Right hindlimb (tissue), 1 donor: Measurements from ENCODE around the gene SUSD2.

Experiments
- DNase-seq: peaks from one replicate; pipeline ENCODE4 v3.0.0-alpha.2; 2018

SUSD2 gene

GRCh38 chr22:24177045-24177444 is 4.2 kb upstream of the SUSD2 start:
- no peak for DNase-seq

GRCh38 chr22:24177456-24177855 is 3.8 kb upstream of the SUSD2 start:
- no peak for DNase-seq

DNA sequence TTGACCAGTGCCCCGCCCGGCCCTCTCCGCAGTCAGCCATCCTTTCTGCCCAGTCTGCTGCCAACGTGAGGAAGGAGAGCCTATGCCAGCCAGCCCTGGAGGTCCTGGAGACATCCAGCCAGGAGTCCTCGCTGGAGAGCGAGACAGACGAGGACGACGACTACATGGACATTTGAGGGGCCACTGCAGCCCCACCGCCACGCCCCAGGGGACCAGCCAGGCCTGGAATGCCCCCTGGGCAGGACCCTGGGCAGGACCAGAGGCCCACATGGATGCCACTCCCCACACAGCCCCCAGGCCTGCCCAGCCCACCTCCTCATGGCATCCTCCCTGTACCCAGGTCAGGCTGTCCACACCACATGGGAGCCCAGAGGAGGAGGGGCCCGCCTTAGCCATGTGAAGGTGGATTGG is 3.3 kb upstream of the SUSD2 start:
- no peak for DNase-seq

DNA sequence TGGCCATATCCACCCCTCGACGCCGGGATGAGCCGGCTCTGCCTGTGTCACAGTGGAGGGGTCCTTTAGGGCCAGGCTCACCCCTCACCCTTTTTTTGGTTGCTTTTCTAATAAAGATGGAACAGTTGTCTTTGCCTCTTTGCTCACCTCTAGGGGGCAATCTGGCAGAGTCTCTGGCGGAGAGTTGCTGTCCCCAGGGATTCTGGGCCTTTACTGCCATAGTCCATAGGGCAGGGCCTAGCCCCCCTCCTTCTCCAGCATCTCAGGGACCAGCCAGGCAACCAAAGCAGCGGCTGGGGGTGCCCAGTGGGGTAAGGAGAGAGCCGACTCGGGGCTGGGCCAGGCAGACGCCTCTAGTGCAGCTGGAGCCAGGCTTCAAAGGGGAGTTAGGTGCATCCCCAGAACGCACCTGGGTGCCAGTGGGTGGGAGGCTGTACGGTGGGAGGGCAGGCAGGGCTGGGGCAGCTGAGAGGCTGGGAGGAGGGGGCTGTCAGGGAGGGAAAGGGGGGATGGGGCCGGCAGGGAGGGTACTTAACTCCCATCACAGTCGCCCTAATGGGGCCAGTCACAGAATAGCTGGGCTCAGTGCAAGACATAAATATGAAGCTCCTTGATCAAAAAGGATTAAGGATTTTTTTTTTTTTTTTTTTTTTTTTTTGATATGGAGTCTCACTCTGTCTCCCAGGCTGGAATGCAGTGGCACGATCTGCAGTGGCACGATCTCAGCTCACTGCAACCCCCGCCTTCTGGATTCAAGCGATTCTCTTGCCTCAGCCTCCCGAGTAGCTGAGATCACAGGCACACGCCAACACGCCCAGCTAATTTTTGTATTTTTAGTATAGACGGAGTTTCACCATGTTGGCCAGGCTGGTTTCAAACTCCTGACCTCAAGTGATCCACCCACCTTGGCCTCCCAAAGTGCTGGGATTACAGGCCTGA is 2.5 kb upstream of the SUSD2 start:
- no peak for DNase-seq

- DNase-seq: no peak
Observed at GRCh38 chr22:24179478-24180210, 1.6 kb upstream of the SUSD2 start.

- no peak for DNase-seq
Observed at GRCh38 chr22:24180316-24181087, 785 bp upstream of the SUSD2 start.

DNA sequence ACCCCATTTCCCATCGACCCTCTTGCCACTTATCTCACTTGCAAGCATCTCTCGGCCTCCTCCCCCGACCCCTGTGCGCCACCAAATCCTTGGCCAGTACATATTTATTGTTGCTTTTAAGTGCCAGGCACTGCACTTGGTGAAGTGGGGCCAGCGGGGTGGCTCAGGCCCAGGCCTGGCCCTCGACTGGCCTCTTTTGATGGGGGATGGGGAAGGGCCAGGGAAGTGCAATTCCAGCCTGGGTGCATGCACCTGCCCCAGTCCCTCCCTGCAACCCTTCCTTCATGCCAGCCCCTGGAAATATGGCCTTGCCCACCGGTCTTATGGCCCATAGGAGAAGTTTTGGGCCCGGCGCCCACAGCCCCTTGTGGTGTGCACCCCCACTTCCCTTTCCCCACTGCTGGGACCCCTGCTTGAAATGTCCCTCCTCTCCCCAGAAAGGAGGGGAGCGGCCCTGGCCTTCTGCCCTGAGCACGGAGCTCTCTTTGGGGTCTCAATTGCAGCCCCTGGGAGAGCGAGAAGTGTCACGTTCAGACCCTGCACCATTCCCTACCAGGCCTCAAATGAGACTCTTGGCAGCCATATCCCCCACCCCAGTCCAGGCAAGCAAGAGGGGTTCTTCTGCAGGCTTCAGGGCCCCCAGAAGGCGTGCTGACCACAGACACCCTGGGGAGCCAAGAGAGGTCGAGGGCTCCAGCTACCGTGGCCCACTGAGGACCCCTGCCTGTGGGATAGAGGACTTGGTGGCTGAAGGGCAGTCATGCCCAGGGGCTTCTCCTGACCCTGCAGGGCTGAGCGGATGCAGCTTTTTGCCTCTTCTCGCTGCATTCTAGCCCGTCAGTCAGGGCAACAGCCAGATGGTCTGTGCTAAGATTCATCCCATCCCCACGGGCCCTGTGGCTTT is 961 bp downstream of the SUSD2 start:
- peak; percentile 56 for DNase-seq

- DNase-seq: peak; percentile 22
Observed at GRCh38 chr22:24182900-24183246, 1.6 kb downstream of the SUSD2 start.

DNA sequence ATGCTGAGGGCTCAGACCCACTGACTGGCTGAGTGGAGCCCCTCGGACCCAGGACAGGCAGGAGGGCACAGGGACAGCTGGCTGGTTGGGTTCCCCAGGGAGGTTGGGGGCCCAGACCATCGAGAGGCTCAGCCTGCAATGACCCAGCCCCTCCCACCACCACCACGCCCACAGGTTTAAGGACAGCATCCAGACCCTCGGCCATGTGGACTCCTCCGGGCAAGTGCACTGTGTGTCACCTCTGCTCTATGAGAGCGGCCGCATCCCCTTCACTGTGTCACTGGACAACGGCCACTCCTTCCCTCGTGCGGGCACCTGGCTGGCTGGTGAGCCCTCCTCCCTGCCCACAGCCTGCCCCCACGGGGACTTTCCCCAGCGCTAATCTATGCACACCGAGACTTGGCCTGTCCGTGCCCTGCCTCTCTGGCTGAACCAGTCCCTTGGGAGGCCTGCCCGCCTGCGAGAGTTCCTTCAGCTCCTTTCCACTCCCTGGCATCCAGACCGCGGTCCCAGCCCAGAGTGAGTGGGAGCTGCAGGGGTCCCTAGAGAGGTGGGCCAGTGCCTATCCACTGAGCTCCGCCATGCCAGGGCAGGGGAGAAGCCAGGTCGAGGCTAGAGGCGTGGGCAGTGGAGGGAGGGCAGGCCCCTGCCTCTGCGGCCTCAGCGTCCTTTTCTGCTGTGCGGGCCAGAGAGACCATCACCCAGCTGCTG is 2.2 kb downstream of the SUSD2 start:
- peak; percentile 23 for DNase-seq

DNA sequence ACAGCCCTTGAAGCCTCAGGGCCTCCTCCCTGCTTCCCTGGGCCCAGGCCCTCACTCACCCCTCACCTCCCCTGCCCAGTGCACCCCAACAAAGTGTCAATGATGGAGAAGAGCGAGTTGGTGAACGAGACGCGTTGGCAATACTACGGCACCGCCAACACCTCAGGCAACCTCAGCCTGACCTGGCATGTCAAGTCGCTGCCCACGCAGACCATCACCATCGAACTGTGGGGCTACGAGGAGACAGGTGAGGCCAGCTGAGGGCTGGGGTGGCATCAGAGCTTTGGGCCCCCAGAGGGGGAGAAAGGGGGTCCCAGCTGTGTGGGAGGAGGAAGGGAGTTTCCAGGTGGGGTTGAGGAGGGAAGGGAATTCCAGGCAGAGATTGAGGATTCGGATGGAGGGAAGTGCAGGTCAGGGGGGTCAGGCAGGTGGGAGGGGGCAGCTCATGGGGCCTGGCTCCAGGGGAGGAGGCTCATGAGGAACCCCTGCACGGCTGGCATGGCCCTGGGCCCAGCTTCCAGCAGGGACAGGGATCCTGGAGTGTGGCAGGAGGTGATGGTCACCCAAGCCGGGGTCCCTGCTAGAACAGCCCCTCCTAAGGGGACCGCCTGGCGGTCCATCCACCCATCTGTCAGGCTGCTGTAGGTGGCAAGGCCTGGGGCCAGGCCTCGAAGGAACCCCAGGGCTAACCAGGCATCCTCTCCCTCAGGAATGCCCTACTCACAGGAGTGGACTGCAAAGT is 2.9 kb downstream of the SUSD2 start:
- DNase-seq: peak; percentile 13

DNA sequence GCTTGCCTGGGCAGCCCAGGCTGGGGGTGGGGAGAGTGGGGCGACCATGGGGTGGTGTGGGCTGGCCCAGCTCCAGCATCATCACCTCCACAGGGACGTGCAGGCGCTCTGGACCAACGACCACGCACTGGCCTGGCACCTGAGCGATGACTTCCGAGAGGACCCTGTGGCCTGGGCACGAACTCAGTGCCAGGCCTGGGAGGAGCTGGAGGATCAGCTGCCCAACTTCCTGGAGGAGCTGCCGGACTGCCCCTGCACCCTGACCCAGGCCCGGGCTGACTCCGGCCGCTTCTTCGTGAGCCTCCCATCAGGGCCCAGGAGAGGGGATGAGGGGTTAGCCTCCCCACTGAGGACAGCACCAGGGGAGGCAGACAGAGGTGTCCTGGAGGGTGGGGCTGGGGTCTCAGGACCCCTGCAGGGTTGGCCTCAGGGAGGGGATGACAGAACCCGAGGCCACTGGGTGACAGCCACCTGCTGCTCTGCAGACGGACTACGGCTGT is 3.8 kb downstream of the SUSD2 start:
- peak; percentile 23 for DNase-seq

- peak; percentile 10 for DNase-seq
Observed at GRCh38 chr22:24185501-24186351, 4.4 kb downstream of the SUSD2 start.

DNA sequence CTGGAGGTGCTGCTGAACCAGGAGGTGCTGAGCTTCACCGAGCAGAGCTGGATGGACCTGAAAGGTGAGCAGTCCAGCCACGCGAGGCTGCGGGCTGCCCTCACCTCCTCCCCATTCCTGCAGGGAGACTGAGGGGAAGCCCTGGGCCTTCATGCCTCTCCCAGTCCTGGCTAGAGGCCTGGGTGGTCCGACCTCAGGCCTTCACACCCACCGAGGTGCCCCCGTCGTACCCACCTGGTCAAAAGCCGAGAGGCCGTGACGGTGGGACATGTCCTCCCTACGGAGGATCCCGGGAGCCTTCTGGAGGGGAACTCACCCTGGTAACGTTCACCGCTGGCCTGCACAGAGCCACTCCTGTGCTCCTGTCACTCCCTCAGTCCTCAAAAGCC is 5.1 kb downstream of the SUSD2 start:
- no peak for DNase-seq

DNA sequence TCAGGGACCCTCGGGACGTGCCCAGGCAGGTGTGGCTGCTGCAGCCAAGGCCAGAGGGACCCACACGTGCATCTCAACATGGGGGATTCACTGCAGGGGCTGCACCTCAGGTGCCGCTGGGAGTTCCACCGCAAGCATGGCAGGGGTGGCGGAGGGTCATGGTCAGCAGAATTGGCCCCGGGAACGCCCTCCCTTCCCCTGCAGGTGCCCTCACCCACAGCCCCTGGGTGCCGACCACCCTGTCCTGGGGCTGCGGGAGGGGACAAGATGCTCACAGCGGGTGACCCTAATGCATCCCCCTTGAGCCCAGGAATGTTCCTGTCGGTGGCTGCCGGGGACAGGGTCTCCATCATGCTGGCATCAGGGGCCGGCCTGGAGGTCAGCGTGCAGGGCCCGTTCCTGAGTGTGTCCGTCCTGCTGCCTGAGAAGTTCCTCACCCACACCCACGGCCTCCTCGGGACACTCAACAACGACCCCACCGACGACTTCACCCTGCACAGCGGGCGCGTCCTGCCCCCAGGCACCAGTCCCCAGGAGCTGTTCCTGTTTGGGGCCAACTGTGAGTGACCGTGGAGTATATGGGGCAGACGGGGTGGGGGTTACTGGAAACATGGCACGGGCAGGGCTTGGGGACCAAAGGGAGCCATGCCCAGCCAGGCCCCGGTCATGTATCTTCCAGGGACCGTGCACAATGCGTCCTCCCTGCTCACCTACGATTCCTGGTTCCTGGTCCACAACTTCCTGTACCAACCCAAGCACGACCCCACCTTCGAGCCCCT is 5.8 kb downstream of the SUSD2 start:
- no peak for DNase-seq

GRCh38 chr22:24187731-24188644 is 6.7 kb downstream of the SUSD2 start:
- DNase-seq: no peak

DNA sequence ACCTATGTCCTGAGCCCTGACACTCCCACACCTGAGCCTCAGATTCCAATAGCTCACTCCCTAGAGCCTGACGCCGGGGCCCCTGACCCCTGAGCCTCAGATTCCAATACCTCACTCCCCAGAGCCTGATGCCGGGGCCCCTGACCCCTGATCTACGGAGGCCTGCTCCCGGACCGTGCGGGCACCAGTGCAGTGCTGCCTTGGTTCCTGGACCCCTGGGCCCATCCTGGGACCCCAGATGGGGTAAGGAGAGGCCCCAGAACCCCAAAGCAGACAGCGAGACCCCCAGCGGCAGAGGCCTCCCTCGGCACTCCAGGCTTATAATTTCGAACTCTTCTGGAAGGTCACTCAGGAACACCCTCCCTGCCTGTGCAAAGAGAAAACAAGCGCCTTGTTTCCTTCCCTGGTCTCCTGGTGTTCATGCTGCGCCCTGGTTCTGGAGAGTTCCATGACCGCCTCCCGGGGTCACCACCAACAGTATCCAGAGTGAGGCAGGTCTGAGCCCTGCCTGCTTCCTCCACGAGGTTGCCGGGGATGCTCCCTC is 7.5 kb downstream of the SUSD2 start:
- no peak for DNase-seq
